SW 1271 (cell line): ENCODE data around the gene TCP11.
"Not testable (repeated sequence)": the region's sequence is repeated elsewhere in the genome, so short reads cannot be mapped to it uniquely, and the experiment has no call there.

Source experiments
- DNase-seq, 2 experiments: peaks; one replicate each; lab custom pipeline; 2025; lab: John Stamatoyannopoulos, UW

The TCP11 gene

DNA sequence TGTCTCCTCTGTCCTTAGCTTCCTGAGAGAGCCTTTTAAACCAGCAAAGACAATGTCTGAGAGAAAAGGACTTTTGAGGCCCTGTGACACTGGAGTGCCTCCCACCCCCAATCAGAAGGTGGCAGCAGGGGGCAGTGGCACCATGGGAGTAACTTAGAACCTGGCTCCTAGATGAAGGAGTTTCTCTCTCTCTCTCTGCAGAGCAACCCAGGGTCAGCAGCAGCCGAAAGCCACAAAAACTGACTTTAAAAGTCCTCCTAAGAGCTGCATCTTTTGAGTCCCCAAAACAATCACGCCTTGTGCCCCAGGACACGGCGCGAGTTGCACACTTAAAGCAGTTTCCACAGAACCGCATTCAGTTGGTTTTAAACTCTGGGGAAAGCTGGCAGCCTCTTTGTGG is 5.3 kb upstream of the TCP11 start:
- DNase-seq = peak in 1 of 2 experiments; percentile 27

GRCh38 chr6:35145757-35146156 is 4.6 kb upstream of the TCP11 start:
- DNase-seq = no peak

GRCh38 chr6:35142588-35143569 is 1.7 kb upstream of the TCP11 start:
- no peak for DNase-seq

DNA sequence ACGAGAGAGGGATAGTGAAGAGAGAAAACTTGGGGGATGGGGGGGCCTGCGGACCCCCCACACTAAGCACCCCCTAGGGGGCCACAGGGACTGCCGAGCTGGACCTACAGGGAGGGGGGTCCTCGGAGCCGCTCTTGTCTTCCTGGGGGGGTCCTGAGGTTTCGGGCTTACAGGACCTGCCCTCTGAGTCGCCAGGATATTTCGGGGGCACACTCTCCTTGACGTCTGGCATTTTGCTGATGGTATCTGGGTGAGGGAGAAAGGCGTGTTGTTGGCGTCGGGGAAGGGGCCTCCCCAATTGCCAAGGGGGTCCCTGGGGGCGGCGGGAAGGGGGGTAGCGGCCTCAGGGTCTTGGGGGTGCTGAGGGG is 516 bp downstream of the TCP11 start:
- no peak for DNase-seq

DNA sequence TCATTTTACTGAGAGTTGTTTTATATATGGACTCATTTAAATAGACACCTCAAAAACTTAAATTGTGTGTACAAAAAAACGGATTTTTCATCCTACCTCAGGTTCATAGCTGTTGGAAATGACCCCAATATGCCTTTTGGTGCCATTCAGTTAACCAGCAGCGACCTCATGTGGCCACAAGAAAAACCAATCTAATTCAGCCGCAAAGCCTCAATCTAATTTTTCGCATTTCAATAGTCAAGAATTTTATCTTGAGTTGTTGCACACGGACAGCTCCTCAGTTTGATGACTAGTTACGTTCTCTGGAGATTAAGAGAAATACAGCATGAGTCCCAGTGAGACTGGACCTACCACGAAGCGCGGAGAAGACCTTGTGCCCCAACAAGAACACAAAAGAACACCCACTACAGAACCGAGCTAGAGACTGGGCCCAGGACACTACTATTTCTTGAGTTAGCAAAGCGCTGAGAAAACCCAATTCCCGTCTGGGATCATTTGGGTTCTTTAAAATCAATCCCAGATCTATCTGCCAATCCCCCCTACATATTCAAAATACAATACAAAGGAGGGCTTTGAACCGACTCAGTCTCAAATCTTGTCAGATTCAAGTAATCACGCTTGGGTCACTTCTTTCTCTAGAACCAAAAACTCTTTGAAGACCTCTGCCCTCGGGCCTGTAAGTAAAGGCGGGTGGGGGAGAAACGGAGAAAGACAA is 1.1 kb downstream of the TCP11 start:
- peak; percentile 11 to 72 for DNase-seq

GRCh38 chr6:35139470-35139869 is 1.7 kb downstream of the TCP11 start:
- no peak for DNase-seq

GRCh38 chr6:35138191-35138590 is 2.9 kb downstream of the TCP11 start:
- DNase-seq = not testable (repeated sequence)

- DNase-seq = no peak
These were observed 5.0 kb downstream of the TCP11 start for GRCh38 chr6:35136185-35136584.

DNA sequence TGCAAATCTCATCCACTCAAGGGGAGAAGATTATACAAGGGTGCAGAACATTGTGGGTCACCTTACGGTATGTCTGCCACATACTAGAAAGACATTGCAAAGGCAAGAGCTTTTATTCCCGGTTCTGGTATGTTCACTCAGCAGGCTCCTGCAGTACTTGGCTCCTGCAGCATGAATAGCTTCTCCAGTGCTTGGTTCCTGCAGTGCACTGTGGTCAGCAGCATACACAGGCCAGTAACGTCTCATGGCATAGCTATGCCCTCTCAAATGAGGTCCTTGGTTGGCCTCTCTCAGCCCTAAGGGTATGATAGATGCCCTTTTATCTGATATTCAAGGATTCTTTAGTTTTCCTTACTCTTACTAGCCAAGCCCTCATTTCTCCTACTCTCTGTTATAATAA is 12.6 kb downstream of the TCP11 start:
- no peak for DNase-seq

GRCh38 chr6:35128042-35128441 is 13.1 kb downstream of the TCP11 start:
- no peak for DNase-seq

DNA sequence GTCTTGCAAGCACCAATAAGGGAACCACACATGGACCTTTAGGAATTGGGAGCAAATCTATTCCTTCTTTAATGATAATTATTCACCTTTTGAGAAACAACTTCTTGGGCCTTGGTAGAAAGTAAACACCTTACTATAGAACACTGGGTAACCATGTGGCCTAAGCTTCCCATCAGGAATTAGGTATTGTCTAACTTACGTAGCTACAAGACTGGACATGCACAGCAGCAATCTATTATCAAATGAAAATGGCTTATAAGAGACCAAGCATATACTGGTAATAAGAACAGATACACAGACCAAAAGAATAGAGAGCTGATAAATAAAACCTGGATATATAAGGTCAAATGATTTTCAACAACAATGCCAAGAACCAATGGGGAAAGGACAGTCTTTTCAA is 16.8 kb downstream of the TCP11 start:
- DNase-seq = no peak

DNA sequence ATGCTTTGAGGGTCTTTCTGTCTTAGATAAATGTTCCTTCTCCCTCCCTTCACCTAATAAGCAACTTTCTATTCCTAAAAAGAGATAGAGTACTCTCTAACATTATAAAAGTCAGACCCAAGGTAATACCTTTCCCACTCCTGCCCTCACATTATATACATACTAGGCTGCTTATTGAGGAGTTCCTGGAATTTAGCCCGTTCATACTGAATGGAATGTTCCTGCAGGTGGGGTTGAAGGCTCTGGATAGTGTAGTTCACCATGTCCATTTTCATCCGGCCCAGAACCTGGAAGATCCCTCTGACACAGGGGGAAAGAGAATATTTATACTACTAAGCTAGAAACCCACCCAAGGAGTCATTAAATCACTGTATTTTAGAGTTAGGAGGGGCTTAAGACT is 20.4 kb downstream of the TCP11 start:
- no peak for DNase-seq

DNA sequence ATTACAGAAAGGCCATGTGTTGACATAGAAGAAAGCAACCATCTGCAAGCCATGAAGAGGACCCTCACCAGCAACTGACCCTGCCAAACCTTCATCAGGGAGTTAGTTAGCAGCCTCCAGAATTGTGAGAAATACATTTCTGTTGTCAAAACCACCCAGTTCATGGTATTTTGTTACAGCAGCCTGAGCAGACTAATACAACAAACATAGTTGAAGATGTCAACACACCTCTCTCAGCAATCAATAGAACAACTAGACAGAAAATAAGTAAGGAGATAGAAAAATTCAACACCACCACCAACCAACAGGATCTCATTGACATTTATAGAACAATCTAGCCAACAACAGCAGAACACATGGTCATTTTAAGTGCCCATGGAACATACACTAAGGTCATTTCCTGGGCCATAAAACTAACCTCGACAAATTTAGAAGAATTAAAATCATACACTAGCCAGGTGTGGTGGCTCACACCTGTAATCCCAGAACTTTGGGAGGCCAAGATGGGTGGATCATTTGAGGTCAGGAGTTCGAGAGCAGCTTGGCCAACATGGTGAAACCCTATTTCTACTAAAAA is 32.7 kb downstream of the TCP11 start:
- no peak for DNase-seq

GRCh38 chr6:35107761-35108160 is 33.4 kb downstream of the TCP11 start:
- not testable (repeated sequence) for DNase-seq

- DNase-seq = not testable (repeated sequence)
These were observed 33.9 kb downstream of the TCP11 start for GRCh38 chr6:35107208-35107607.

DNA sequence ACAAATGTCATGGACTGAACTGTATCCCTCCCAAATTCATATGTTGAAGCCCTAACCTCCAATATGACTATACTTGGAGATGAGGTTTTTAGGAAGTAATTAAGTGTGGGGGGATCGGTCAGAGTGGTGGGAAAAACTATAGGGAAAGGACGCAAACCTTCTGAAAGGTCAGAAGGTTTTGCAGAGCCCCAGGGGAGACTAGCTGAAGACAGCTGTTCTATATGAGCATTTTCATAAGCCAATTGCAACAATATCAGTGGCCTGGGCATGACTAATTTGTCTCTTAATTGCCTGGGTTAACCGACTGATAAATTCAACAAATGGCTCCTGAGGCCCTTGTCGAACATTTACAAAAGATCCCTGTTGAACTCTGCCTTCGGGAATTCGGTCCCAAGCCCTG is 35.1 kb downstream of the TCP11 start:
- not testable (repeated sequence) for DNase-seq

GRCh38 chr6:35105078-35105477 is 36.1 kb downstream of the TCP11 start:
- DNase-seq = no peak

- DNase-seq = no peak
These were observed 42.0 kb downstream of the TCP11 start for GRCh38 chr6:35099116-35099515.

- DNase-seq = no peak
These were observed 44.8 kb downstream of the TCP11 start for GRCh38 chr6:35096129-35096862.

- DNase-seq = no peak
These were observed 47.0 kb downstream of the TCP11 start for GRCh38 chr6:35094183-35094582.

- no peak for DNase-seq
These were observed 47.4 kb downstream of the TCP11 start for GRCh38 chr6:35093783-35094182.

GRCh38 chr6:35093118-35093445 is 48.1 kb downstream of the TCP11 start:
- DNase-seq = no peak
